ENCODE data around the gene COL4A1.

The COL4A1 gene

DNA sequence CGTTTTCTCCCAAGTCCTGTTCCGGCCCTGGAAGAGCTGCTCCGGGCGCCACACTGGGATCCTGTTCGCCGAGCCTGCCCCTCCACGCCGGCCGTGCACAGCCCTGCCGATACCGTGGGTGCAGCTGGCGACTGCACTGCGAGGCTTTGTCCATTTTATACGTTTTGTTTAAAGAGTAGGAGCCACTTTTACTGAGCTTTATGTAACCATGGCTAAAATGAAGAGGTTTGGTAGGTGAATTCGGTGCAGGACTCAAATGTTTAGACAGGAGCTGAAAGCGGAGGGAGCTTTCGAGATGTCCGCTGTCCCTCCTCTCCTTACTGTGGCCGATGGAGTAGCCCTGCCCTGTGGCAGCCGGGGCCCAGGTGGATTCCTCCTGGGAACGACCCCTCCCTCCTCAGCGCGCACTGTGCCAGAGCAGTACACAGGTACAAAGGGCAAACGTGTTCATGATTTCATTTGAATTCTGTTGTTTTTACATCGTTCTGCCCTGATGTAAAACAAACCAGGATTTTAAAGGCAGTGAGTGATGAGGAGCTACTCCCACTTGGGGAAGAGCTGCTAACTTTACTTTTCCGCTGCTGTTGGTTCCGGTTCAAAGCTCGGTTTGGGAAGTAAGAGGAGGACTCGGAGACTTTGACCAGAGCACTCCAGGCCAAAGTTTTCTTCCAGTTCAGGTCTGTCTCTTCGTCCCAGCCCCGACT is 1.9 kb upstream of the COL4A1 start:
- no peak for DNase-seq (ENCODE audit: low spot score)

DNA sequence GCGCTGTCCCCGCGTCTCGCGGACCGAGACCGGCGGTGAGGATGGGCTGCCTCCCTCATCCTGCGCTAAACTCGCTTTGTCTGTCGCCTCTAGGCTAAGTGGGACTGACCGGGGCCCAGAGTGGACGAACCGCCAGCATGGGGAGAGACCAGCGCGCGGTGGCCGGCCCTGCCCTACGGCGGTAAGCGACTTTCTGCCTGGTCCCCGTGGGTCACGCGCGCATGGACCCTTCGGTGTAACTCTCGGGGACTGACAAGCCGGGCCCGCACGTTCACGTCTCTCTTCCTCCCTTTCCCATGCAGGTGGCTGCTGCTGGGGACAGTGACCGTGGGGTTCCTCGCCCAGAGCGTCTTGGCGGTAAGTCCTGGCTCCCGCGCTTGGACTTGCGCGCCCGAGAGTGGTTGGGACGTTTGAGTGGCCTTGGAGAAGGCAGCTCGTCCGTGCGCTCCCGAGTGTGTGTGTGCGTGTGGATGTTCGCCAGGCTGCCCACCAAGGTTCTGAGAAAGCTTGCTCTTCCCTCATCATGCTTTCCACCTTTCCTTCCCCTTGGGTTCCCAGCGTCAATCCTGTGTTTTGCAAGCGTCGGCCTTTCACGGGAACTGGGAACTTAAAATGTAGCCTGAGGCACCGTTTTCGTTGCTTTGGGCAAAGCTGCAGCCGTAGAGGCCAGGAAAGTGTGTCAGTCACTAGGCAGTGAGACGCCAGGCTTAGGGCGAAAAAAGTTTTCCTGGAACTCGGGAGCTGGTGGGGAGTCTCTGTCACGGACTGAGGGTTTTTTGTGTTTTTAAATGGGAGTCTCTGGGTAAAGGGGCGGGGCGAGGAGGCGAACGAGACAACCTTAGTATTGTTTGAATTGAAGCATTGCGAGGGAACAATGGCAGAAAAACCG is 1.1 kb upstream of the COL4A1 start:
- no peak for DNase-seq (ENCODE audit: low spot score)

GRCh38 chr13:110306340-110306959 is 507 bp downstream of the COL4A1 start:
- no peak for DNase-seq (ENCODE audit: low spot score)

DNA sequence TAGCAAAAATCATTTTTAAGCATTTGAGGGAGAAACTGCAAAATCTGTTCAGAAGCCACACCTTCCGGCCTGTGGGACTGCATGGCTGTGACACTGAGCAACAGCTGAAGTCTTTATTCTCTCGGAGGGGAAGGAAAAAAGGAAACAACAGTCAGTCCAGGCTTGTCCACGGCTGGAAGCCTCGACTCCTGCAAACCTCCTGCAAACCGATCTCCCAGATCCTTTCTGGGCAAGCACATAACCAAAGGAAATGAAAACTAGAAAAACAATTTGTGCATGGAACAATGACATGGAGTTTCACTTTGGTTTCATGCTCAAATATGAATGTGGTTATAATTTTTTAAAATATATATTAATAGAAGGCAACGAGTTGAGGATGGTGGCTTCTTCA is 1.0 kb downstream of the COL4A1 start:
- no peak for DNase-seq (ENCODE audit: low spot score)

GRCh38 chr13:110305544-110305943 is 1.4 kb downstream of the COL4A1 start:
- DNase-seq (ENCODE audit: low spot score): no peak

- DNase-seq (ENCODE audit: low spot score): no peak
These were observed 2.0 kb downstream of the COL4A1 start for GRCh38 chr13:110305001-110305400.

GRCh38 chr13:110304256-110304655 is 2.7 kb downstream of the COL4A1 start:
- no peak for DNase-seq (ENCODE audit: low spot score)

GRCh38 chr13:110303644-110304043 is 3.3 kb downstream of the COL4A1 start:
- DNase-seq (ENCODE audit: low spot score): no peak

DNA sequence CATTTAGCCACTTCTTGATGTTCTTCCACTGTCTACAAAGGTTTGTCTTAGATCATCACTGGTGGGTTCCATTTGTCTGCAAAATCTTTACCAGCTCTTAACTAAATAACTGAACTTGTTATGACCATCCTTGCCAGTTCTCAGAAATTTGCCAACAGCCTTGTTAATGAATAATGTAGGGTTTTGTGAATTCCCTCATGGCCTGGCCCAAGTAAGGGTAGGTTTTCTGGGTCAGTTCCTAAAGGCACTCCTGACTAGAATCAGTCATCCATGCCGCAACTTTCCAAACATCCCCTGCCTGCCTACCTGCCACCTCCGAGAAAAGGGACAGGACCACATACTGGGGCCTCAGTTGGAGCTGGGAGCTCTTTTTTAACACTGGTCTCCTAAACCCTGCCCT is 4.0 kb downstream of the COL4A1 start:
- DNase-seq (ENCODE audit: low spot score): no peak

- DNase-seq (ENCODE audit: low spot score): no peak
These were observed 5.1 kb downstream of the COL4A1 start for GRCh38 chr13:110301606-110302553.

DNA sequence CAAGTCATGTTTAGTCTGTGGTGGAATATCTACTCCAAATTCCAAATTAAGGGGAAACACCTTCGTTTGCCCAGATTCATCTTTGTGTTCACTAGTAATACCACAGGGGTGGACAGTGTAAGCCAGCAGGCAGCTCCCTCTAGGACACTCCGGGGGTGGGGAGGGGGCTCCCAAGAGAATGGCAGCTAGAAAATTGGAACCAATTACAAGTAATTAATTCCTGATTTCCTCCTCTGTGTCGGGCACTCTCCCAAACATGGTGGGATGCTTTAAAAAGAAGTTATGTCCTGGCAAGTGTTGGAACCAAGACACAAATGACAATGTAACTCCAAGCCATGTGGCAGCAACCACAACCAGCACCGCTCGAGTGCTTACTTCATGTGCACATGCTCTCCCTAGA is 5.9 kb downstream of the COL4A1 start:
- DNase-seq (ENCODE audit: low spot score): no peak

- DNase-seq (ENCODE audit: low spot score): no peak
These were observed 6.7 kb downstream of the COL4A1 start for GRCh38 chr13:110300090-110300815.

- no peak for DNase-seq (ENCODE audit: low spot score)
These were observed 7.6 kb downstream of the COL4A1 start for GRCh38 chr13:110299283-110299840.

GRCh38 chr13:110298505-110299282 is 8.3 kb downstream of the COL4A1 start:
- no peak for DNase-seq (ENCODE audit: low spot score)

DNA sequence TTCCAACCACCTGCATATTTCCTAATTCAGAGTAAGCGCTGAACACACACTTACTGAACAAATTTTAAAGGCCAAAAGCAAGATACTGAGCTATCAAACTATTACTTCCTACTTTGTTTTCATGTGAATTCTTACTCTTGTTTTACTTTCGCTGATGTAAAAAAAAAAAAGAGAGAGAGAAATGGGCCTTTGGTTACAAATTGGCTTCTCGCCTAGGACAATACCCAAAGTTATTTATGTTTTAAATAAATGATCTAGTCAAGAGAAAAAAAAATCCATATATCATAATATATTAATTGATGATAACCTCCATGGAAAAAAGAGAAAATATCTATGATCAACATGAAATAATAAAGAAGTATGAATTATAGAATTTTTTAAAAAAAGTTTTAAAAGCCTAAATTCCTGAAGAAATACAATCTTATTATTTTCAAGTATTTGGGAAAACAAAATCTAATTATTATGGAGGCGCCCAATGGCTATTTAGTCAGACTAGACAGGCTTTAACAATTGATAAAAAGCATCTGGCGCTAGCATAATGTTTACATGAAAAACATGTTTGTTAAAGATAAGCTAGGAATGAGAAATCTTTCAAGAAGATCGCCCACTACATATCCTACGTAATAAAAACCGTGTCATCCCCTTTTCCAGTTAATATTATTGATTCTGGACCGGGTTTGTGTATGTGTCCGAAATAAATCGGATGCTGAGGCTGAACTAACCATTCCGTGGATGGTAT is 9.0 kb downstream of the COL4A1 start:
- no peak for DNase-seq (ENCODE audit: low spot score)

GRCh38 chr13:110297011-110297410 is 9.9 kb downstream of the COL4A1 start:
- no peak for DNase-seq (ENCODE audit: low spot score)

- DNase-seq (ENCODE audit: low spot score): no peak
These were observed 12.3 kb downstream of the COL4A1 start for GRCh38 chr13:110294622-110295021.

DNA sequence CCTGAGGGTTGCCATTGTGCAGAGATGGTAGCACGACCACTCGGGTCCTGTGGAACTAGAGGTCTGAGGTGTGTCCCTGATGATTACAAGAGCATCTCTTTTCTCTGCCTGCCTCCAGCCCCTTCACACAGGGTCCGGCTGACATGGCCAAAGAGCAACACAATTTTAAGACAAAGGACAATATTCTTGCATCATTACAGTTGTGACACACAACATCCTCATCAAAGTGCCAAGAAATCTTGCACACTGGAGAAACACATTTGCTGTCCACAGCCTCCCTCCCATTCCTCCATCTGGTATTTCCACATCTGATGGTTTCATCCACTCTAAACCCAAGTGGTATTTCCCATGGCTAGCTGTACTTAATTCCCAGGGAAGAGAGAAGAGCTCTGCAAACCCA is 12.8 kb downstream of the COL4A1 start:
- DNase-seq (ENCODE audit: low spot score): no peak

DNA sequence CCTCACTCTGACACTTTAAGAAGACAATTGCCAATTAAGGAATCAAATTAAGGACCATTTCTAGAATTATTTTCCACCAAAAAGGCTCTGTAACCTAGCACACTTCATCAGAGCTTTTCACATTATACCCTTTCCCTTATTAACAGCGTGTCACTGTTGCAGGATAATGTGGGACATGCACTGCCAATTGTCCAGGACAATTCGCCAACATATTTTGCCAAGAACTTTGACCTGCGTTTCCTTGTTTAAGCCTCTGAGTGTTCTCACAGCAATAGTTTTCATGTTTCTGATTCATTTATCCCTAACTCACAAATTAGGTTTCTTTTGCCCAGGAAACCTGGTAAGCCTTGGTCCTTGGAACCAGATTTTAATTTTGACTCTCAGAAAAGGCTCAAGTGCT is 13.3 kb downstream of the COL4A1 start:
- no peak for DNase-seq (ENCODE audit: low spot score)
